Activated naive CD8-positive, alpha-beta T cell treated with anti-CD3 and anti-CD28 coated beads, Interleukin-2, amount 10 ng/mL, durations not matched to agents 7 days and 5 days (primary cell): Measurements from ENCODE around the gene AHNAK. TPM values are rescaled to one million over a fixed set of nuclear protein-coding genes. Genes with fewer than 3 reads are reported as not detected.
"Not testable (repeated sequence)": the region's sequence is repeated elsewhere in the genome, so short reads cannot be mapped to it uniquely, and the experiment has no call there.

Experiments used
- ATAC-seq: fragments of 150-1000 bp; cut with Tn5 transposase; one replicate; pipeline ENCODE4 v1.10.0; 2021; ENCODE audit warnings: low read depth, moderate library complexity
- POLR2A ChIA-PET: fragments of 350-600 bp; sonication (Branson Sonifier 250); formaldehyde crosslinking; loops from one replicate; lab custom pipeline; 2021; ENCODE audit warnings: antibody characterized with exemption; lab: Charles Lee
- DNase-seq: peaks from one replicate; pipeline ENCODE4 v3.0.0; 2021
- H3K27ac Mint-ChIP-seq: one replicate; pipeline ENCODE4 v1.8.0; 2022; ENCODE audit warnings: mild to moderate bottlenecking, mixed read lengths
- H3K27me3 Mint-ChIP-seq: one replicate; pipeline ENCODE4 v1.8.0; 2022; ENCODE audit warnings: mild to moderate bottlenecking, moderate library complexity, mixed read lengths
- H3K36me3 Mint-ChIP-seq: one replicate; pipeline ENCODE4 v1.8.0; 2021; ENCODE audit warnings: mild to moderate bottlenecking, mixed read lengths
- H3K4me1 Mint-ChIP-seq: one replicate; pipeline ENCODE4 v1.8.0; 2021; ENCODE audit warnings: mixed read lengths
- H3K4me3 Mint-ChIP-seq: one replicate; pipeline ENCODE4 v1.8.0; 2022; ENCODE audit warnings: mild to moderate bottlenecking, moderate library complexity, mixed read lengths
- H3K9me3 Mint-ChIP-seq: one replicate; pipeline ENCODE4 v1.8.0; 2021; ENCODE audit warnings: mixed read lengths
- total RNA-seq, 2 experiments: library from RNA; stranded (reverse); gene quantifications; one replicate each; pipeline ENCODE4 v1.2.3, GENCODE V29; 2021

Gene AHNAK
- total RNA-seq, 2 experiments from 2014 or later = 278 to 344 TPM

DNA sequence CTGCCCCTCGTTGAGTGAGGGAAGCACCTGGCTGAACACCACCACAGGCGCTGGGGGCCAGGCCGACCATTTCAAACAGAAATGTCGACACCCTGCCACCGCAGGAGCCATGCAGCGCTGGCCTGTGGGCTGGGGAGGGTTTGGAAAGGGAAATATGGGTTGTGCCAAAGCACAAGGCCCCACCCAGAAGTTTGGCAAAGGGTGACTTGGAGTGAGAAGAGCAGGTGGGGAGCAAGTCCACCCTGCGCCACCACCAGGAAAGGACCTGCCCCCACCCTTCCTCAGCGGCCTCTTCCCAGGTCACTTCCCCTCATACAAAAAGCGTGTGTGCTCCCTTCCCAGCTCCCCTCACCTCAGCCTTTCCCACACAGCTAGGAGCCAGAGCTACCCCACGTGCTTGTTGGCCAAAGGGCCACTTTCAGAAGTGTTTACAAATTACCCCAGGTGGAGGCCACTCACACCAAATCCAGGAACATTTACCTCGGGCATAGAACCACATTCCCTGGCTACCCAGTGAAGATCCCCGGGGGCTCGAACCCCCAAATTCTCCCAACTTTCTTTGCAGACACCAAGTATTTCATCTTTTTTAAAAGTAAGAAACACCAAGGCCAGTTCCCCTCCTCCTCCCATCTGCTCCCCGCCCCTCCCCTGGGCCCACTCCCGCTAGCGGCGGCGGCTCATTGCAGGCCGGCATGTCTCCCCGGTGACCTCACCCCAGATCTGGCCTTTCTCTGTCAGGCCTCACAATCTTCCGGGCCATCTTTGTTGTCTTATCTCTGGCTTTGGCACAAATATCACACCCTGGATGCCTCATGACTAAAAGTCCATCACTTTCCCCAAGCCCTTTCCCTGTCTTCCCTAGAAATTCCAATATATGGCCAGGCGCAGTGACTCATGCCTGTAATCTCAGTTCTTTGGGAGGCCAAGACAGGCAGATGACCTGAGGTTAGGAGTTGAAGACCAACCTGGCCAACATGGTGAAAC lies 148.3 kb downstream of the AHNAK start:
- peaks cover 29% of the 10 kb centered on the region for H3K4me1 Mint-ChIP-seq
- DNase-seq = no peak
- no peak overlapping the region for H3K4me3 Mint-ChIP-seq
- no peaks in the 10 kb centered on the region for H3K36me3 Mint-ChIP-seq
- H3K27me3 Mint-ChIP-seq = no peaks in the 10 kb centered on the region
- no peak for ATAC-seq
- POLR2A ChIA-PET = no interaction called here
- no peaks in the 10 kb centered on the region for H3K9me3 Mint-ChIP-seq
- no peak overlapping the region for H3K27ac Mint-ChIP-seq

DNA sequence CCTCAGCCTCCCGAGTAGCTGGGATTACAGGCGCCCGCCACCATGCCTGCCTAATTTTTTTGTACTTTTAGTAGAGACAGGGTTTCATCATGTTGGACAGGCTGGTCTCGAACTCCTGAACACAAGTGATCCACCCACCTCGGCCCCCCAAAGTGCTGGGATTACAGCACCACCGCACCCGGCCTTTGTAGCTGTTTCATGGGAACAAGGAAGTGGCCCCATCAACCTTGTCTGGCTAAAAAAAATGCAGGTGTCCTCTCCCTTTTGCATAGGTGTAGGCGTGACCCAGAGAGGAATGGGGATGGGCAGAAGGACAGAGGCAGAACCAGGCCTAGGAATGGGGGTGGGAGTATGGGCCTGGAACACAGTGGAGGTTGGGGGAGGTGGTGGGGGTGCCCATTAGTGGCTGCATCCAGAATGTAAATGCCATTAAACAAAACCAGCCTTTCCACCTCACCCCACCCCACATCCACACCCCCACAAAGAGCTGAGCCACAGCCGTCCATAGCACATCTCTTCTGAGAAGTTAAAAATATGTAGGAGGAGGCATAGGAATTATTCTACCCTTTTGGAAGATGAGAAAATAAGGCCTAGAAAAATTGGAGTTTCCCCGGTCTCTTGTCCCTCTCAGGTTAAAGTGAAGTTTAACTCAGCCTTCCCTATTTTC lies 150.6 kb downstream of the AHNAK start:
- no peak overlapping the region for H3K27ac Mint-ChIP-seq
- POLR2A ChIA-PET = interaction anchor here (0.6 to 1.1 kb wide), 2 partner anchors 163 to 1790 kb away, joined by 3 read pairs; partner anchors contain the start of gene STIP1
- H3K4me1 Mint-ChIP-seq = peaks cover 14% of the 10 kb centered on the region
- H3K36me3 Mint-ChIP-seq = no peaks in the 10 kb centered on the region
- H3K4me3 Mint-ChIP-seq = no peak overlapping the region
- DNase-seq = no peak
- no peaks in the 10 kb centered on the region for H3K9me3 Mint-ChIP-seq
- no peaks in the 10 kb centered on the region for H3K27me3 Mint-ChIP-seq
- no peak for ATAC-seq

- POLR2A ChIA-PET = interaction anchor here (0.9 to 1.2 kb wide), 2 partner anchors 178 to 227 kb away, joined by 3 read pairs; partner anchors contain the start of gene B3GAT3
- no peak overlapping the region for H3K27ac Mint-ChIP-seq
Observed at GRCh38 chr11:62394825-62395538, 151.6 kb downstream of the AHNAK start.

GRCh38 chr11:62393735-62394134 lies 152.9 kb downstream of the AHNAK start:
- H3K9me3 Mint-ChIP-seq = no peaks in the 10 kb centered on the region
- POLR2A ChIA-PET = interaction anchor here (1.0 to 1.8 kb wide), 4 partner anchors 8 to 198 kb away, joined by 3 to 5 read pairs (median 4); partner anchors contain the start of gene TUT1
- no peak for DNase-seq
- H3K27ac Mint-ChIP-seq = no peak overlapping the region
- no peaks in the 10 kb centered on the region for H3K36me3 Mint-ChIP-seq
- no peak for ATAC-seq
- H3K4me1 Mint-ChIP-seq = peaks cover 10% of the 10 kb centered on the region
- no peaks in the 10 kb centered on the region for H3K27me3 Mint-ChIP-seq
- no peak overlapping the region for H3K4me3 Mint-ChIP-seq

More at GRCh38 chr11:62394825-62395538, 151.6 kb downstream of the AHNAK start:
- ATAC-seq (peak; percentile 70), DNase-seq (no peak)
- H3K4me1 Mint-ChIP-seq = peaks cover 14% of the 10 kb centered on the region
- H3K4me3 Mint-ChIP-seq = no peak overlapping the region
- H3K36me3 Mint-ChIP-seq = no peaks in the 10 kb centered on the region
- H3K27me3 Mint-ChIP-seq = no peaks in the 10 kb centered on the region
- no peaks in the 10 kb centered on the region for H3K9me3 Mint-ChIP-seq

GRCh38 chr11:62393061-62393611 lies 153.5 kb downstream of the AHNAK start:
- Mint-ChIP-seq H3K9me3 (no peaks in the 10 kb centered on the region), H3K4me1 (peaks cover 10% of the 10 kb centered on the region), H3K27me3 (no peaks in the 10 kb centered on the region), H3K27ac (no peak overlapping the region), H3K4me3 (no peak overlapping the region), H3K36me3 (no peaks in the 10 kb centered on the region)
- POLR2A ChIA-PET = interaction anchor here (0.7 to 1.8 kb wide), 5 partner anchors 9 to 199 kb away, joined by 3 to 5 read pairs (median 3); partner anchors contain the start of genes EEF1G and TUT1
- no peak for DNase-seq
- peak; percentile 67 for ATAC-seq

DNA sequence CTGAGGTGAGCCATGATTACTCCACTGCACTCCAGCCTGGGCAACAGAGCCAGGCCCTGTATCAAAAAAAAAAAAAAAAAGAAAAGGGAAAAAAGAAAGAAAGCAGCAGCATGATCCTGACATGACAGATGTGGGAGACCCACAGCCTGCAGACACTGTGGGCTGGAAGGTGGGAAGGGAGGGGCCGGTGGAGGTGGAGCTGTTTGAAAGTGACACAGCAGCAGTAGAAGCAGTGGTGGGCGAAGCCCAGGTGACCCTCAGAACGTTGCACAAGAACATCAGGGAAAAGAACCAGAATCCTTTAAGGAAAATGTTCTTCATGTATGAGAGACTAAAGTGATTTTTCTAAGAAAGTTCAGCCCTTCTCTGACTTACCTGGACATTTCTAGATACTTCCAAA lies 154.1 kb downstream of the AHNAK start:
- Mint-ChIP-seq H3K36me3 (no peaks in the 10 kb centered on the region), H3K9me3 (no peaks in the 10 kb centered on the region), H3K4me1 (peaks cover 9% of the 10 kb centered on the region), H3K27ac (no peak overlapping the region), H3K27me3 (no peaks in the 10 kb centered on the region), H3K4me3 (no peak overlapping the region)
- no peak for DNase-seq
- no peak for ATAC-seq
- POLR2A ChIA-PET = interaction anchor here (0.7 to 1.8 kb wide), 4 partner anchors 9 to 199 kb away, joined by 3 to 5 read pairs (median 4); partner anchors contain the start of genes EEF1G and TUT1

GRCh38 chr11:62391642-62392425 lies 154.8 kb downstream of the AHNAK start:
- H3K27me3 Mint-ChIP-seq = peaks cover 2% of the 10 kb centered on the region
- no peaks in the 10 kb centered on the region for H3K9me3 Mint-ChIP-seq
- H3K4me3 Mint-ChIP-seq = no peak overlapping the region
- H3K27ac Mint-ChIP-seq = no peak overlapping the region
- no peaks in the 10 kb centered on the region for H3K36me3 Mint-ChIP-seq
- POLR2A ChIA-PET = interaction anchor here (1.7 kb wide), 1 partner anchor 200 kb away, joined by 5 read pairs; the partner anchor contains the start of gene TUT1
- H3K4me1 Mint-ChIP-seq = peaks cover 11% of the 10 kb centered on the region
- DNase-seq = no peak
- no peak for ATAC-seq

- ATAC-seq (no peak), DNase-seq (no peak)
- H3K27me3 Mint-ChIP-seq = peaks cover 2% of the 10 kb centered on the region
- H3K9me3 Mint-ChIP-seq = no peaks in the 10 kb centered on the region
- POLR2A ChIA-PET = no interaction called here
- H3K36me3 Mint-ChIP-seq = no peaks in the 10 kb centered on the region
- H3K4me1 Mint-ChIP-seq = peaks cover 13% of the 10 kb centered on the region
- no peak overlapping the region for H3K4me3 Mint-ChIP-seq
- no peak overlapping the region for H3K27ac Mint-ChIP-seq
Observed at GRCh38 chr11:62390722-62391121, 155.9 kb downstream of the AHNAK start.

GRCh38 chr11:62390237-62390636 lies 156.4 kb downstream of the AHNAK start:
- H3K27me3 Mint-ChIP-seq = peaks cover 2% of the 10 kb centered on the region

GRCh38 chr11:62388999-62389398 lies 157.6 kb downstream of the AHNAK start:
- POLR2A ChIA-PET = no interaction called here
- H3K27me3 Mint-ChIP-seq = peaks cover 2% of the 10 kb centered on the region
- no peaks in the 10 kb centered on the region for H3K36me3 Mint-ChIP-seq
- H3K27ac Mint-ChIP-seq = no peak overlapping the region
- DNase-seq = no peak
- no peak for ATAC-seq
- no peaks in the 10 kb centered on the region for H3K9me3 Mint-ChIP-seq
- peaks cover 12% of the 10 kb centered on the region for H3K4me1 Mint-ChIP-seq
- H3K4me3 Mint-ChIP-seq = no peak overlapping the region

More at GRCh38 chr11:62390237-62390636, 156.4 kb downstream of the AHNAK start:
- ATAC-seq = no peak
- Mint-ChIP-seq H3K4me1 (peaks cover 13% of the 10 kb centered on the region), H3K4me3 (no peak overlapping the region), H3K27ac (no peak overlapping the region), H3K36me3 (no peaks in the 10 kb centered on the region), H3K9me3 (no peaks in the 10 kb centered on the region)
- POLR2A ChIA-PET = interaction anchor here (0.6 kb wide), 1 partner anchor 61 kb away, joined by 3 read pairs; no protein-coding TSS in a partner anchor
- no peak for DNase-seq

DNA sequence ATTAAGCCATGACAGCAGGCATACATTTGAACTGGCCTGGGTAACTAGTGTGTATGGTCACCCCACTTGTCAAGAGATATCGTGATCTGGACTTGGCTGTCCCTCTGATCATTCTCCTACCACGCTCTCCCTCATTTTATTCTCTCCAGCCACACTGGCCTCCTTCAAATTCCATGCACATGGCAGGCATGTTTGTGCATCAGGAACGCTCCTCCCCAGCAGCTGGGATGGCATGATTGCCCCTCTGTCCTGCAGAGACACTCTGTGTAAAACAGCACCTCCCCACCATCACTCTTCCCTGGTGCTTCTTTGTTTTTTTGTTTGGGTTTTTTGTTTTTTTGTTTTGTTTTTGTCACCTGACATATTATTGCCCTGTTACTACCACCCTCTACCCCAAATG lies 159.2 kb downstream of the AHNAK start:
- POLR2A ChIA-PET = interaction anchor here (0.7 kb wide), 1 partner anchor 1020 kb away, joined by 3 read pairs; no protein-coding TSS in a partner anchor
- peaks cover 7% of the 10 kb centered on the region for H3K4me1 Mint-ChIP-seq
- no peak overlapping the region for H3K27ac Mint-ChIP-seq
- H3K4me3 Mint-ChIP-seq = no peak overlapping the region
- H3K27me3 Mint-ChIP-seq = peaks cover 2% of the 10 kb centered on the region
- H3K9me3 Mint-ChIP-seq = no peaks in the 10 kb centered on the region
- ATAC-seq (no peak), DNase-seq (peak; percentile 8)
- H3K36me3 Mint-ChIP-seq = no peaks in the 10 kb centered on the region

GRCh38 chr11:62386083-62386482 lies 160.5 kb downstream of the AHNAK start:
- H3K27ac Mint-ChIP-seq, POLR2A ChIA-PET, DNase-seq: not testable (repeated sequence)

More at GRCh38 chr11:62386083-62386482, 160.5 kb downstream of the AHNAK start:
- not testable (repeated sequence) for H3K9me3 Mint-ChIP-seq, H3K4me1 Mint-ChIP-seq, H3K36me3 Mint-ChIP-seq, H3K4me3 Mint-ChIP-seq, H3K27me3 Mint-ChIP-seq
- peak; percentile 55 for ATAC-seq
